Effector CD4-positive, alpha-beta T cell (primary cell): ENCODE measurements around the gene RHEBL1.

Experiments
- DNase-seq: peaks from one replicate; pipeline ENCODE4 v3.0.0-alpha.2; 2020
- total RNA-seq: gene quantifications from one replicate; lab custom pipeline; 2026; lab: John Stamatoyannopoulos, UW

Gene RHEBL1, protein sequence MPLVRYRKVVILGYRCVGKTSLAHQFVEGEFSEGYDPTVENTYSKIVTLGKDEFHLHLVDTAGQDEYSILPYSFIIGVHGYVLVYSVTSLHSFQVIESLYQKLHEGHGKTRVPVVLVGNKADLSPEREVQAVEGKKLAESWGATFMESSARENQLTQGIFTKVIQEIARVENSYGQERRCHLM
- total RNA-seq = 8.6 reads per million, percentile 29 among the genes with 10 or more reads in this experiment

DNA sequence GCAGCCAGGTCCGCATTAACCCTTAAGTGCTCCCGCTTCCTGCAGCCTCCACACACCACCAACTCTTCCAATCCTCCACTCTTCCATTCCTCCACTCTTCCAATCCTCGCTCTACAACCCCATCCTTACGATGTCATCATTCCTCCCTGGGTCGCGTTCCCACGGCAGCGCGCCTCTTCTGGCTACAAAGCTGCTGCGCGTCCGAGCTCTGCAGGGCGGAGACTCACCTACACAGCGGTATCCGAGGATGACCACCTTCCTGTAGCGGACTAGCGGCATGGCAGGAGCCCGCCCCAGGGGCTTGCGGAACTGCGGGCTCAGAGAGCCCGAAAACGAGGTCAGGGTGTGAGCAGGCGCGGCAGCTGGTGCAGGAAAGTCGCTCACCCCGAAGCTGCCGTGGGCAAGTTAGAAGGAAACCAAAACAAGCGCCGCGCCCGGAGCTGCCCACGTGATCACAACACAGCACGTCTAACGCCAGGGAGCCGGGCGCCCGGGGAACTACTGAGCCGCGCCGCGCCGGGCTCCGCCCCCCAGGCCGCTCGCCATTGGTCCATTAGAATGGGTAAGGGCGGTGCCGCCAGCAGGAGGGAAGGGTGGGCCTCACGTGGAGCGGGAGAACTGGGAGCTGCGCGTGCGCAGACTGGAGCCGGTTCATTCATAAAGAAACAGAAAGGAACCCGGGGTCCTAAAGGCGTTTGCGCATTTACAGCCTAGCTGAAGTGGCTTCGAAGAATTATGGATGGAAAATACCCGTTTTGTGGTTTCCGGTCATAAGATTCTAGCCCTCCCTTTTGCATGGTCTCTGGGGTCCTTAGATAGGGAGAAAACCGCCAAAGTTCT is at the start of gene RHEBL1:
RHEBL1 (minus strand) TSS at position 473 of the 840 bp plus-strand sequence; CDS start at position 279, 194 bp downstream.
- peak; percentile 96 for DNase-seq

DNA sequence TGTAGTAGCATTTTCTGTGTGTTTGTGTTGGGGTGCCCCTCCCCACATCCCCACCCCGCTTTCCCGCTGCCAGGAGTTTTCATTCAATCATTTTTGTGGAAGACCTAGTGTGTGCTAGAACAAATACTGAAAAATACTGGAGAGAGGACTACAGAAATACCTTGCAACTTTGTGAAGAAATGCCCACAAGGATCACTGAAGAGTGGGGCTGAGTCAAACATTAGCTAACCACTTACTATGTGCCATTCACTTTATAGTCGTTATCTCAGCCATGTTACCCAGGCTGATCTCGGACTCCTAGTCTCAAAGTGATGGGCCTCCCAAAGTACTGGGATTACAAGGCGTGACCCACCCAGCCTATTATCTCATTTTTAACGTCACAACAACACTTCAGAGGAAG is 41.4 kb upstream of the RHEBL1 start:
- no peak for DNase-seq

DNA sequence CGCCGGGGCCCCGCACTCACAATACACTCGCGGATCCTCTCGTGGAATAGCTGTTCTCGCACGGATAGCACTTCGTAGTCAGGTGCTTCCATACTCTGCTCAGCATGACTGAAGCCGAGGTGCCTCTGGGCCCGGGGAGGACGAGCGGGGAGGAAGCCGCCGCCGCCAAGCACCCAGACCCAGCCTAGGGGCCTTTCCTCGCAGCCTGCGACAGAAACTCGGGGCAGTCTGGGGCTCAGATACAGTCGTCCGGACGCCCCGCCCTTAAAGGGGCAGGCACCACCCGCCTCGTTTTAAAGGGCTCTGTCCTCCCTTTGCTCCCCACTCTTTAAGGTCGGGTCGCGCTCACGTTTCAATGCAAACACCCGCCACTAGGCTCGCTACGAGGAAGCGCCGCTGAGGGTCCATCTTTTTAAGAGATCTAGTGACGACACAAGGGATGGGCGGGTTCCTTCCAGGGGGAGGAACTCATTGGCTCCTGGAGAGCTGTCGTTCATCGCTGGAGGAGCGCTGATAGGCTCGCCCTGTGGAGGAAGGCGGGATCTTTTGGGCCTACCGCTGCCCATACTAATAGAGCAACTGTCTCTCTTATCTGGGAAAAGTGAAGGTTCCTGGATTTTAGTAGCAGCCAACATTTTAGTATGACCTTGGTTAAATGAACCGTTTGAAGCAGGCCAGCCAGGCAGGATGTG is 40.8 kb upstream of the RHEBL1 start, which contains the start of gene LMBR1L:
LMBR1L (minus strand) TSS at position 384 of the 692 bp plus-strand sequence; CDS start at position 92, 292 bp downstream.
- peak; percentile 95 for DNase-seq

DNA sequence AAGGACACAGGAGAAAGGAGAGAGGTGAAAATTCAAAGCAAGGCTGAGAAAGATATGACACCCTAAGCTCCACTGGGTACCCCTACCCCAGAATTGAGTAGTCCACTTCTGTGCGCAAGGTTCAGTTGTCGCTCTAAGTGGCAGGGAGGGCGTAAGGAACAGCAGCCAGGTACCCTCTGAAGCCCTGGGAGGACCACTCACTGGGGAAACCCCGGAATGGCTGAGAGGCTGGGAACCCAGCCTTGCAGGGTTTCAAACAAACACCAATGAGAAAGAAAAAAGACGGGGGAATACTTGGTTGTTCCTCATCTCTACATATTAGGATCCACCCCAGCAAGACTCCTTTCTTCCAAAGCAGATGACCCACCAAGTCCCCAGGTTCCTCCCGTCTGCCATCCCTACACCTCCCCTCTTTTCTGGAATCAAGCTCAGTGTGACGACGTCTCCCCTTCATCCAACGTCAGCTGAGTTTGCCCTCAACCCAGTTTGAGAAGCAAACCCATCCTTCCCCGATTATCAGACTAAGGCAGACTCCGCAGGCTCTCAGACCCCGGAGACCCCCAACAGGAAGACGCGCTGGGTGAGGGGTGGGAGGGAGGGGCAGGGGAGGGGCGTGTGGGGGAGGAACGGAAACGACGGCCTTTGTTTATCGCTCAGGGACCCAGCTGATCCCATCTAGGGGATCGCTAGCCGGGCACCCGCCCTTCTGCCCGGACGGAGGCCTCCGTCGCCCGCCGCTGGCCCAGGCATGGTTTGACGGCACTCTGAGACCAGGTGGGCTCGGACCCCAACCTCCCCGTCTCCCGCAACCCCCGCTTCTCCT is 40.1 kb upstream of the RHEBL1 start:
- DNase-seq = no peak

DNA sequence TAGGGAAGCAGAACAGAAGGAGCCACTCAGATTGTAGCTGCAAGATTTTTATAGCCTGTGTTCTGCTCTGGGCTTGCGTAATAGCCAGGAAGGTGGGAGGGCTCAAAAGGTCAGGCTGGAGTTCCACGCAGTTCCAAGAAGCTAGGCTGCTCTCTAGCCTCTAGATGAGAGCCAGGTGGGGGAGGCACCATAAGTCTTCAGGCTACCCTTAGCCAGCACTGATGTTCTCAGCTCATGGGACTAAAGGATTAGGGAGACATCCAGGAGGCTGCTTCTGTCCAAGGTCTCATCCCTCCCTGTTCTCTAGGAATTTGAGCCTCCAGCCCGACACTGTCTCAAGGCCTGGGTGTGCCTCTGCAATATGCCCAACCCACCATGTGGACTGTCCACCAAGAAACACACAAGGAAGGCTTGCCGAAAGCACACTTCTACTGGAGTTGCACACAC is 39.2 kb upstream of the RHEBL1 start:
- DNase-seq = no peak

DNA sequence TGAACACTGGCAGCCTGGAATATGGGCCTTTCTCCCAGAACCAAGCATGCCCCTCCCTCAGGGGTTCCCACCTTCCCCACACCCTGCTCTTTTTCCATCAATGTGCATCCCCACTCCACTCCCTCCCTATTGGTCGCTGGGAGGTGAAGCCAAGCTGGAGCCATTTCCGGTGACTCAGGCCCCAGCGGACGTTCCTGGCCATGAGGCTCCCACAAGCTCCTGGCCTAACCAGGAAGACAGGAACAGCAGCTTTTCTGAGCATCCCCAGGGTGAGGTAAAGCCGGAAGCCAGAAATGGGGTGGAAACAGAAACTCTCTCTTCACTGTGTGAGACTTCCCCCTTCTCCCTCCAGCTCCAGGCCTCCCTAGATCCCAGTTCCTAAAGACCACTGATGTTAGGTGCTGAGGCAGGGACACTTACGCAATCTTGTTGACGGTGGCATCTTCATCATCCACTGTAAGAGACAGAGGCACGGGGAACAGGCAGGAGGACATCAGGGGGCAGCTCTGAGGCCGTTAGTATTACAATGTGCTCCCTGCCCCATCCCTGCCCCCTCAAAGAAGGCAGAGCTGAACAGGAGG is 35.8 kb upstream of the RHEBL1 start:
- DNase-seq = no peak

DNA sequence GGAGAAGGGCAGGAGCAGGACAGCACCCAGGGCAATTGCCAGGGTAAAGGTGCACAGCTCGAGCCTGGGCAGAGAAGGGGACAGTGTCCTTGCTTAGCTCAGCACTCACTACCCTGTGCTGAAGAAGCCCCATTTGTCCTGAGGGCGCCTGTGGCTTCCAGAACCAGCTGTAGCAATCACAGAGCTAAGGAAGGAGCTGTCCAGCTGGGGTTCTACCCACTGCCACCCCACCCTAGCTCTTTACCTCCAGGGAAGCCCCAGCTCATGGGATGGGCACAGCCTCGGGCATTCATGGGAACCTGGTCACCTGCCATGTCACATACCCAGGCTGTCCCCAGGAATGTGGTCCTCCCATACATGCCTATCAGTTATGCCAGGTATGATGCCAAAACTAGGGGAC is 35.0 kb upstream of the RHEBL1 start:
- no peak for DNase-seq

DNA sequence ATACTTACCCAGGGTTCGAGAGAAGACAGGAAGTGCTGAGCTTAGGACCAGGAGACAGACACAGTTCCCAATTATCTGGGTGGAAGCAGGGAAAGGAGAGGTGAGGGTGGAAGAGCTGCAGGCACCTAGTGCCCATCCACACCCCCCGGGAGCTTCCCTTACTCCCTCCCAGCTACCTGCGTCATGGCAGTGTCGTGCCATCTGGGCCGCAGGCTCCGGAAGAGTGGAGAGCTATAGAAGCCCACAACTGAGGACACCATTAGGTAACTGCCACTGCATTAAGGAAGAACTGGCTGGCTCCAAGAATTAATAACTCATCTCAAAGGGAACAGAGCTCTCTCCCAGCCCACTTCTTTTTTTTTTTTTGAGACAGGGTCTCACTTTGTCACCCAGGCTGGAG is 30.6 kb upstream of the RHEBL1 start:
- no peak for DNase-seq

DNA sequence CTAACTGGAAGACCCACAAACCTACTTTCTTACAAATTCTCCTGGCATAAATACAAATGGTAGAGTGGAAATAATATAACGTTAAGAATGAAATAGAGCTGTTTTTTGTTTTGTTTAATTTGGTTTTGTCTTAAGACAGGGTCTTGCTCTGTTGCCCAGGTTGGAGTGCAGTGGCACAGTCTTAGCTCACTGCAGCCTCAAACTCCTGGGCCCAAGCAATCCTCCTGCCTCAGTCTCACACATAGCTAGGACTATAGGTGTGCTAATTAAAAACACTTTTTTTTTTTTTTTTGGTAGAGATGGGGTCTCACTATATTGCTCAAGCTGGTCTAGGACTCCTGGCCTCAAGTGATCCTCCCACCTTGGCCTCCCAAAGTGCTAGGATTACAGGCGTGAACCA is 28.9 kb upstream of the RHEBL1 start:
- DNase-seq = no peak

DNA sequence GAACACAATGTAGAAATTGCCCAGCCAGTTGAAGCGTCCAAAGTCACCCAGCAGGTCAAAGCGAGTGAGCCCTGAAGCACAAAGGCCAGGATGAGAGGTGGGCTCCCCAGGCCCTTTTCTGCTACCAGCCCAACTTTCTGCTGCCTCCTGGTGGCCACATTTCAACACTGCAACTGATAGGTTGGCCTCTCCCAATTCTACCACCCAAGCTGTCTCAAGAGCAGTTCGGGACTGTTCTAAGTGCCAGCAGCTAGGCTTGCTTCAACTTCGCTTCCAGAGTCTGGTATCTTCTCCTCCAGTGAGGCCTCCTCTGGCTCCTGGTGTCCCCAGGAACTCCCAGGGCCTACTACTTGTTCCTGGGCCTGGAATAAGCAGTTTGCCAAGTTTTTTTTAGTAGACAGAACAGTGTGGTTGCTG is 28.3 kb upstream of the RHEBL1 start:
- peak; percentile 55 for DNase-seq

DNA sequence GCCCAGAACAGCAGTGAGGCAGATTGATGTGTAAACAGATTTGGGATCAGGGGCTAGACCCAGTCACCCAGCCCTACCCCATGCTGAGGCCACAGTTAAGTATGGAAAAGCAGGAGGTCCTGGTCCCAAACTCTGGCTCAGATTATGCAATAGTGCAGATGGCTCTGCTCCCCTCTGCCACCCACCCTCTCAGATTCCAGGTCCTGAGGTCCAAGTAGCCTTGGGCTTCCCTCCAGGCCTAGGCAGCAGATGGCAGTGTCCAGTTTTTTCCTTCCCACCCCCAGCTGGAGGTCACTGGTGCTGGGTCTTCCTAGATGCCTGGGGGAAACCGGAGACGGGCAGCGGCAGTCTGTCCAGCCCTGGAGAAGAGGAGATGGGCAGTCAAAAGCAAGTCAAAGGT is 27.6 kb upstream of the RHEBL1 start:
- DNase-seq = no peak

DNA sequence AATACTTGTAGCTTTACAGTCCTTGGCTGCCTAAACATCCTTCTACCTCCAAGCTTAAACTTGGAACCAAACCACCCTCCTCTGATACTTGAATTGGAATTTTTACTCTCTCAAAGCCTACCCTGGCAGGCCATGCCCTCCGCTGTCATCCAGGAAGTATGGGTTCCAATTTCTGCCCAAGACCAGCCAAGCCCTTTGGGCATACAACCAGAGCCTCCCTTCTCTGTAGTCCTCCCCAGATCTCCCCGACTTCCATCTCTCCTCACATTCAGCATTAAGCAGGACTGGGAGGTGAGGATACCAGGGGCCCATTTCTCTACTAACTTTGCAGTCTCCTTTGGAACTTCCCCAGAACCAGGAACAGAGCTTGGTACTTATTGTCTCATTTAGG is 25.2 kb upstream of the RHEBL1 start:
- no peak for DNase-seq

DNA sequence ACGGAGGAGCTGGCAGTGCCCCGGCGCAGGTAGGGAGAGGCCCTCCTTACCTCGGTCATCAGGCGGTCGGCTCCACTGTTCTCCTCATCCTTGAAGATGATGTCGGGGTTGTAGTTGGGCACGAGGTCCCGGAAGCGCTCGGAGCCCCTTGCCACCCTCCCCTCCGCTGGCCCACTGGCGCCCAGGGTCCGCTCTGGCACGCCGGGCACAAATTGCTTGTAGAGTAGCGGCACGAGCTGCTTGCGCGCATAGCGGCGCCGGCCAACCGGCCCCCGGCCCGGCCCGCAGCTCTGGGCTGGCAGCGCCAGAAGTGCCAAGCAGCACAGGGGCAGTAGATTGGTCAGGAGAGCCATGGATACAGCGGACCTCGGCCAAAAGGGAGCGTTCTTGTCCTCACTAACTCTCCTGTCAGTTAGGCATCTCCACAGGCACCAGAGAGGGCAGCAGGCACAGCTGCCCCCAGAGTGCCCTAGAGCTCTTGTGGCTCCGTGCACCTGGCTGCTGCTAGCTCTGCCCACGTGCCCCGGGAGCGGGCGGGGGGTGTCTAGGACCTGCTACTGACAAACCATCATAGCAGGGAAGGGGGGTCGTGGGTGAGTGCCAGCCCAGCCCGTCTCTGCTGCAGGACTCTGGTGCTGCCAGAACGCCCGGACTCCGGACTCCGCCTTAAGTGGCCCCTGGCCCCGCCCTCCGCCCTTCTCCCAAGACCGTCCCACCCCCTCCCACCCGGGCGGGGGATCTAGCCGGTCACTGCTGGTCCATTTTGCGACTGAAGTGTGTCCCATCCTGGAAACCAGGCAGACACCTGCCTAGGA is 24.6 kb upstream of the RHEBL1 start, which contains the start of gene DHH:
DHH (minus strand) TSS at position 642 of the 815 bp plus-strand sequence; CDS start at position 353, 289 bp downstream.
- no peak for DNase-seq

DNA sequence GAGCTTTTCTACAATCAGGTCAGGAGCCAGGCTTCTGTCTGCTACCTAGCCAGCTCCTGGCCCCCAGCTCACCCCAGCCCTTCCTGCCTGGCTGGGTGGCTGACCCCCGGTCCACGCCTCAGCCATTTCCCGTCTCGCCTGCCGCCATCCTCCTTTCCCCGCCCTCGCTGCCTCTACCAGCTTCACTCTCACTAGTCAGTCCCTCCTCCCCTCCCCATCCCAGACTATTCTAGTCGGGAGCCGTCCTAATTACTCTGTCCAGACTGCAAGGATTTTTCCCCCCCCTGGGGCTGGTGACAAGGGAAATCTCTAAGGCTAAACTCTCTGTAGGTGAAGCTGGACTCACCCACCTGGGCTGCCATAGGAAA is 24.0 kb upstream of the RHEBL1 start:
- no peak for DNase-seq

DNA sequence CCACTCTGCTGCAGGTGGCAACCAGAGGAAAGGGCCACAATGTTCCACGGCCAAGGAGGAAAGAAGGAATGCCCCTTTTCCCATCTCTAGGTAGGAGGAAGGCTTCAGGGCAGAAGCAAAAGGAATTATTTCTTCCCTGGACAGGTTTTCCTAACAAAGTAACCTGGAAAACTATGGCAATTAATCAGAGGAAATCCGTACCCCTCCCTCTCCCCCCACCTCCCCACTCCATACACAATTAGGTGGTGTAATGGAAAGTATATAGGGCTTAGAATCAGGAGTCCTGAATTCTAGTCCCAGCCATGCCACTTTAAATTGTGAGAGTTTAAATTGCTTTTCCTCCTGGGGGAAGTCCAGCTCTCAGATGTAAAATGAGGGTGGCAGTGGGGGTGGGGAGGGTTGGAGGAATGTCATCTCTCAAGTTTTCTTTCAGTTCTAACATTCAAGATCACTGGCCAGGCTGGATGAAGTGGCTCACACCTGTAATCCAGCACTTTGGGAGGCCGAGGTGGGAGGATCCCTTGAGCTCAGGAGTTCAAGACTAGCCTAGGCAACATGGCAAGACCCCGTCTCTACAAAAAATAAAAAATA is 23.1 kb upstream of the RHEBL1 start:
- DNase-seq = no peak

DNA sequence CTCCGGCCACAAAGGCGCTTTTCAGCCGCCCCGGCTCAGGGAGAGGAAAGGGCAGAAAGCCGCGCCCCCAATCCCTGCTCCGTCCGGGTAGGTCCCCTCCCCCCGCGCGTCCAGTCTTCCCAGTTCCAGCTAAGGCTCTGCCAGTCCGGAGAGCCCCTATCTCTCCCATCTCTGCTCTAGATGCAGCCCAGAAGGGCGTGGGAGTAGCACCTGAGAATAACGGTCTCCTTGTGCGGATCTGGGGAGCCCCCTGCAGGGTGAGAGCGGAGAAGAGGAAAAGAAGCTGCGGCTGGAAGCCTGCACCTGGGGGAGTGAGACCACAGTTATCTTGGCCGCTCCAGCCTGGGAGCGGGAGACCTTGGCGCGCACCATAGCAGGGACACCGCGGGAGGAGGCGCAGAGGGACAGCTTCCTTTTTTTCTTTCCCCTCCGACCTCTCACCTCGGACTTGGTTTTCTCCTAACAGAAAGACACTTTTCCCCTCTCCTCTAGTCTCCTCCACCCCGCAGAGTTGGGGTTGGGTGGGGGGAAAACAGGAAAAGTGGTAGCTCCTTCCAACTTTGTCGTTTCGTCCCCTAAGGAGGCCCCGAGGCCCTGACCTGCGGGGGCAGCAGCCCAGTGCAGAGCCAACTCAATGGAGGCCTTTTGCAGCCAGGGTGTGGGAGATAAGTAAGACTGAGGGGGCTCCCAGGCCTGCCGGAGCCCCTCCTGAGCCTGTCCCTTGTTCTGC is 22.5 kb upstream of the RHEBL1 start:
- peak; percentile 43 for DNase-seq

DNA sequence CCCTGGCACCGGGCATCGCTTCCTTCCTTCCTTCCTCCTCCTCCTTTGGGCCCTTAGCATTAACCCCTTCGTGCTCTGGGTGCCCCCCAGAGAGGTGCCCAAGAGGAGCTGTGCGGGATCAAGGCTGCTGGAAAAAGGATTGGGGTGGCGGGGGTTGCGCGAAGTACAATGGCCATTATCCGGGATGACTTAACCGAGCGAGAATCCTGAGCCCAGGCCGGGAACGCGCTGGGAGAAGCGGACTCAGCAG is 22.0 kb upstream of the RHEBL1 start:
- DNase-seq = no peak

DNA sequence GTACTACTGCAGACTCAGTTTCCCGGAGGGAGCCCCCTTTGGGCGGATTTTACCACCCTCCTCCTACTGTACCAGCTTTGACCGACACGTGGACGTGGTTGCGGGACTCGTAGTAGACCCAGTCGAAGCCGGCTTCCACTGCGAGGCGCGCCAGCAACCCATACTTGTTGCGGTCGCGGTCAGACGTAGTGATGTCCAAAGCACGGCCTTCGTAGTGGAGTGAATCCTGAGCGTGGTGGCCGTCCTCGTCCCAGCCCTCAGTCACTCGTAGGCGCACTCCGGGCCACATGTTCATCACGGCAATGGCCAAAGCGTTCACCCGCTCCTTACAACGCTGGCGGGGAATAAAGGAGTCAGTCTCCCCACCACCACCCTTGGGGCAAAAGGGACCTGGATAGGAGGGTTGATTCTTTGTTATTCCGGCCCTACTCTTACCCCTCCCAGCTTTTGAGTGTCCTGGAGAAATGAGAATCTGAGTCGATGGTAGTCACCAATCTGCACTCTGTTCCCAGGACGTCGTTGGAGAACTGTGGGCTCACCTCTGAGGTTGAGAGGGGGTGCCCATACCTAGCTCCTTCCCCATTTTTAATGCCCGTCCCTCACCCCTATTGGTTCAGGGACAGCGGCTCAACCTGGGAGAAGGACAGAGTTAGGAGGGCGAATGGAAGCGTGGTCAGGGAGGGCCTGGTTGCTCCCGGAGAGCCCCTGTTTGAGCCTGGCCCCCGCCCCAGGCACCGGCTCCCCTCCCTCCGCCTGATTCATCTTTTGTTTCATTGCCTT is 21.5 kb upstream of the RHEBL1 start:
- no peak for DNase-seq
